CD4-positive, alpha-beta T cell treated with Interleukin-4 for 4 hours (primary cell): ENCODE results near the gene ZNF227.
"Not testable (repeated sequence)": the region's sequence is repeated elsewhere in the genome, so short reads cannot be mapped to it uniquely, and the experiment has no call there.

Experiments used
- DNase-seq: peaks from one replicate; pipeline ENCODE4 v3.0.0-alpha.2; 2020

ZNF227 gene

DNA sequence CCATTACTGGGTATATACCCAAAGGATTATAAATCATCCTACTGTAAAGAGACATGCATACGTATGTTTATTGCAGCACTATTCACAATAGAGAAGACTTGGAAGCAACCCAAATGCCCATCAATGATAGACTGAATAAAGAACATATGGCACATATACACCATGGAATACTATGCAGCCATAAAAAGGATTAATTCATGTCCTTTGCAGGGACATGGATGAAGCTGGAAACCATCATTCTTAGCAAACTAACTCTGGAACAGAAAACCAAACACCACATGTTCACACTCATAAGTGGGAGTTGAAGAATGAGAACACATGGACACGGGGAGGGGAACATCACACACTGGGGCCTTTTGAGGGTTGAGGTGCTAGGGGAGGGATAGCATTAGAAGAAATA lies 41.1 kb downstream of the ZNF227 start:
- DNase-seq = not testable (repeated sequence)

- no peak for DNase-seq
Measured at GRCh38 chr19:44254496-44254895, 42.2 kb downstream of the ZNF227 start.

DNA sequence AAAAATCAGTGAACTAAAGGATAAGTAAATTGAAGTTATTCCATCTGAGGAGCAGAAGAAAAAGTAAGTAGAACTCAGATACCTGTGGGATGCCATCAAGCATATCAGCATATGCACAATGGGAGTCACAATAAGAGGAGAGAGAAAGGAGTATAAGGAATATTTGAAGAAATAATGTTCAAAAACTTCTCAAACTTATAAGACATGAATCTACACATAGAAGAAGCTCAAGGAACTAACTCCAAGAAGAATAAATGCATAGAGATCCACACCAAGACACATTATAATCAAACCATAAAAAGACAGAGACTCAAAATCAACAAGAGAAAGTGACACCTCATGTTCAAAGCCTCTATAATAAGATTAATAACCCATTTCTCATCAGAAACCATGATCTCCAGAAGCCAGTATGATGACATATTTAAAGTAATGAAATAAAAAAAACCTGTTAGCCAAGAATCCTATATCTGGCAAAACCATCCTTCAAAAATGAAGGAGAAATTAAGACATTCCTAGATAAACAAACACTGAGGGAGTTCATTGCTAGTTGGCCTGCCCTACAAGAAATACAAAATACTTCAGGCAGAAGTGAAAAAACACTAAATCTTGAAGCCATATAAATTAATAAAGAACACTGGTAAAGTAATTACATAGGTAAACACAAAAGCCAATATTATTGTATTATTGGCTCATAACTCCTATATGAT lies 43.5 kb downstream of the ZNF227 start:
- no peak for DNase-seq

DNA sequence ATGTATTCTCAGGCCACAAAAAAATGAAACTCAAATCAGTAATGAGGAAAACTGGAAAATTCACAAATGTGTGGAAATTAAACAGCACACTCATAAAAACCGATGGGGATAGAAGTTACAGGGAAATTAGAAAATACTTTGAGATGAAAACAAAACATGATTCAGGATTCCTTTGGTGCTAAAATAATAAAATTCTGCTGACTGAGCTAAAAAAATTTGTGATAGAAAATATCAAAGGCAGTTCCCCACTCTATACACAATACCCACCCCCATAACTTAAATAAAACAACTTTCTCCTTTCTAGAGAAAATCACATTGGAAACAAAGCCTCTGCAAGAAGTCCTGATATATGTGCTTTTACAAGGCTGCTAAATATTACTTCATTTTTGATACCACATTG lies 45.8 kb downstream of the ZNF227 start:
- DNase-seq = no peak

DNA sequence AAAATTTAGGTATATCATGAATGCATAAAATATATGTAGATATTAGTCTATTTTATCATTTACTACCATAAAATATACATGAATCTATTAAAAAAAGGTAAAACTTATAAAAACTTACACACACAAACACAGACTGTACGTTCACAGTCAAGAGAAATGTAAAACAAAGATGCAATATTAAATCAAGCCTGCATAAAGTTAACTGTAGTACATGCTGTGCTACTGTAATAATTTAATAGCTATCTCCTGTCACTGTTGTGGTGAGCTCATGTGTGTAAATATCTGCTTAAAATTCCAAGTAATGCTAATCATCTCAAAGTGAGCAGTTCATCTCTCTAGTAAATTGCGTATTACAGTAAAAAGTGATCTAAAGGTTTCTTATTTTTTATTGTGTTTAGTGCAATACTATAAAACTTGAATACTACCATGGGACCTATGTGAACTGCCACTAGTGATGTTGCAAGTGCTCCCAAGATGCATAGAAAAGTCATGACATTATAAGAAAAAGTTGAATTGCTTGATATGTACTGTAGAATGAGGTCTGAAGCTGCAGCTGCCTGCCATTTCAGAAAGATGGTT lies 46.6 kb downstream of the ZNF227 start:
- DNase-seq = no peak

GRCh38 chr19:44260343-44260681 lies 48.0 kb downstream of the ZNF227 start:
- DNase-seq = no peak

DNA sequence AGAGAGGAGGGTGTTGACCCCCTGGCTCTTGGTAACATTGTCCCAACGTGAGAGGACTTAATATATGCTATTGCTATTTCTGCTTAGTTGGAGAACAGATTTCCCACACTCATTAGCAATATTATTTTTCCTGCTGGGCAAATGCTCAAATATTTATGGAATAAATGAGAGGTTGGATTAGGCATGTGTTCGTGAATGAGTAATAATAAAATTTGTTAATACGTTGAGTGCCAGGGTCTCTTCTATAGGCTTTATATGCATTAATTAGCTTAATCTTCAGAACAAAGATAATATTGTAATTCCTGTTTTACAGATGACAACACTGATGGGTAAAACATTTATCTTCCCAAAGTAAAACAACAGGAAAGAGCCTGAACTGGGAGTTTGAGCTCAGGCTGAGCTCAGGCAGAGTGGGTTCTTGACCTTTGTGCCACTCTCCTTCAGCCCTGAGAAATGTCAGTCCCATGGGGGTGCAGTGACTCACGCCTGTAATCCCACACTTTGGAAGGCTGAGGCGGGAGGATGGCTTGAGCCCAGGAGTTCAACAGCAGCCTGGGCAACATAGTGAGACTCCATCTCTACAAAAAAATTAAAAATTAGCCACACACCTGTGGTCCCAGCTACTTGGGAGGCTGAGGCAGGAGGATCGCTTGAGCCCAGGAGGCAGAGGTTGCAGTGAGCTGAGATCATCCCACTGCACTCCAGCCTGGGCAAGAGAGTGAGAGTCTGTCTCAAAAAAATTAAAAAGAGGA lies 48.5 kb downstream of the ZNF227 start:
- no peak for DNase-seq

DNA sequence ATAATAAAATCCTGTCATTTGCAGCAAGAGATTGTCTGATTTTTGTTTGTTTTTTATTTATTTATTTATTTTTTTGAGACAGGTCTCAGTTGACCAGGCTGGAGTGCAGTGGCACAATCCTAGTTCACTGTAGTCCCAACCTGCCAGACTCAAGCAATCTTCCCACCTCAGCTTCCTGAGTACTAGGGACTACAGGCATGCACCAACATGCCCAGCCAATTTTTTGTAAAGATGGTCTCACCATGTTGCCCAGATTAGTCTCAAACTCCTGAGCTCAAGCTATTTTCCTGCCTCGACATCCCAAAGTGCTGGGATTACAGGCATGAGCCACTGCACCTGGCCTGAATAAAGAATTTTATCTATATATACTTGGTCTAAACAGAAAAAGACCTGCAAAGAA lies 65.0 kb downstream of the ZNF227 start:
- DNase-seq = no peak

GRCh38 chr19:44278181-44278690 lies 65.9 kb downstream of the ZNF227 start:
- no peak for DNase-seq

- no peak for DNase-seq
Measured at GRCh38 chr19:44280916-44281315, 68.6 kb downstream of the ZNF227 start.

DNA sequence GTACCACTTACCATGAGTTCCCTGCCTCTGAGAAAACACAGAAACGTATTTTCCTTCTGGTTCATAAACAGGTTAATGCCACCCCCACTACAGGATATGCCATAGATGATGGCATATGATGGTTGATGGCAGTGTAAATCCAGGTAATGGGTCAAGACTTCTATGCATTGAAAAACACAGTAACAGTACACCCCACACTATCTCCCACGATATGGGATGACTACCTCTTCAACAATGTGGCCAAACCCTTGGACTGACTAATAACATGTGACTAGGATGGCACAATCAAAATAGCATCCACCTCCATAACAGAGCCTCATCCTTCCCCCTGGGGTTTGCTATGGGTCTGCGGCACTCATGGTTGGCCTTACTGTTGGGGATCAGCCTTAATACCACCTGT lies 70.5 kb downstream of the ZNF227 start:
- no peak for DNase-seq

GRCh38 chr19:44284968-44285367 lies 72.6 kb downstream of the ZNF227 start:
- no peak for DNase-seq
